SK-N-MC (cell line): ENCODE data around the gene INMT.

Experiments used
- EZH2 ChIP-seq: fragments of 200-600 bp; sonication (generic); IDR thresholded peaks from one replicate; pipeline ENCODE4 v1.6.1; 2017; ENCODE audit warnings: antibody characterized with exemption
- POLR2AphosphoS5 ChIP-seq: IDR thresholded peaks from 2 replicates; pipeline ENCODE4 v1.6.1; 2012; ENCODE audit warnings: mild to moderate bottlenecking, low read depth, low read length, borderline replicate concordance

- TF ChIP-seq POLR2AphosphoS5, result no peak
- TF ChIP-seq EZH2, result no peak
Measured at GRCh38 chr7:30741289-30741688, 10.6 kb upstream of the INMT start.
